ENCODE measurements around the gene DCHS1.

The DCHS1 gene

DNA sequence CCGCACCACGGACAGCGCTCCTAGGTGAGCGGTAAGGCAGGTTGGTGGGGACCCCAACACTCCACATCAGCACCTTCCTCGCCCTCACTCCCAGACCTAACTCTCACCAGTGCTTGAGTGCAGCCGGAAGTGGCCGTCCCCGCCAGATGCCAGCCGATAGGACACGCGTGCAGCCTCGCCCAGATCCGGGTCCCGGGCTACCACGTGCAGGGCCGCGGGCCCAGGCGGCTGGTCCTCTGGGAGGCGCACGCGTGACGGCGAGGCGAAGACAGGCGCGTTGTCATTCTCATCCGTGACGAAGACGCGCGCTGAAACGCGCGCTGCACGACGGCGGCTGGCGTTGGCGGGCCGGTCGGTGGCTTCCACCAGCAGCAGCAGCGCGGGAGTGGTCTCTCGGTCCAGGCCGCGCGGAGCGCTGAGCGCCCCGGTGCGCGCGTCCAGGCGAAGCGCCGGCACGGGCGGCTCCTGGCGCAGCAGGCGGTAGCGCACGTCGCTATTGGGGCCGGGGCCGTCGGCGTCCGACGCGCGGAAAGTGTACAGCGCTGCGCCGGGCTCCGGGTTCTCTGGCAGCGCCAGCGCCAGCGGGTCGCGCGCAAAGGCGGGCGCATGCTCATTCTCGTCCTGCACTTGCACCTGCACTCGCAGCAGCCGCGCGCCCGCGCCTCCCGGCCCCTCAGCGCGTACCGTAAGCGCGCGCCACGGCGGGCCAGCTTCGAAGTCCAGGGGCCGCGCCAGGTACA lies 25.5 kb downstream of the DCHS1 start:
- DNase-seq, result no peak
- peaks cover 7% of the 10 kb centered on the region for H3K36me3 ChIP-seq (ENCODE audit: control insufficient read depth, insufficient read depth, low read length)
- no peaks in the 10 kb centered on the region for H3K9me3 ChIP-seq (ENCODE audit: control insufficient read depth, low read length)
- no peaks in the 10 kb centered on the region for H3K4me1 ChIP-seq (ENCODE audit: control insufficient read depth, insufficient read depth, low read length, poor library complexity, severe bottlenecking)
- no peaks in the 10 kb centered on the region for H3K27me3 ChIP-seq (replicated peaks; ENCODE audit: control insufficient read depth, insufficient read depth, low read length, poor library complexity, severe bottlenecking)
- H3K27ac ChIP-seq (ENCODE audit: insufficient read depth, low read length, poor library complexity, severe bottlenecking), result no peak overlapping the region
- no peak overlapping the region for H3K4me3 ChIP-seq (ENCODE audit: insufficient read depth, low read depth, low read length, poor library complexity, severe bottlenecking)

DNA sequence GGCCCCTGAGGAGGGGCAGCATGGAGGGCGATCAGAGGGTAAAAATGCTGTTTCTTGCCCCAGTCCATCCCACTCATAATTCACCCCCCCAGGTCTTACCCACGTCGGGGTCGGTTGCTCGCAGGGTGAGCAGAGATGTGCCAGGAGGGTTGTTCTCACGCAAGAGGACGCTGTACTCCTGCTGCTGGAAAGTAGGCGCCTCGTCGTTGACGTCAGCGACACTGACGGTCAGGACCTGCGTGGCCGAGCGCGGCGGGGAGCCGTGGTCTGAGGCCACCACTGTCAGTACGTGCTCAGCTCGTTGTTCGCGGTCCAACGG lies 26.1 kb downstream of the DCHS1 start:
- H3K4me3 ChIP-seq (ENCODE audit: insufficient read depth, low read depth, low read length, poor library complexity, severe bottlenecking), result no peak overlapping the region
- H3K9me3 ChIP-seq (ENCODE audit: control insufficient read depth, low read length), result no peaks in the 10 kb centered on the region
- H3K27me3 ChIP-seq (replicated peaks; ENCODE audit: control insufficient read depth, insufficient read depth, low read length, poor library complexity, severe bottlenecking), result no peaks in the 10 kb centered on the region
- DNase-seq, result no peak
- H3K4me1 ChIP-seq (ENCODE audit: control insufficient read depth, insufficient read depth, low read length, poor library complexity, severe bottlenecking), result no peaks in the 10 kb centered on the region
- peaks cover 7% of the 10 kb centered on the region for H3K36me3 ChIP-seq (ENCODE audit: control insufficient read depth, insufficient read depth, low read length)
- no peak overlapping the region for H3K27ac ChIP-seq (ENCODE audit: insufficient read depth, low read length, poor library complexity, severe bottlenecking)

DNA sequence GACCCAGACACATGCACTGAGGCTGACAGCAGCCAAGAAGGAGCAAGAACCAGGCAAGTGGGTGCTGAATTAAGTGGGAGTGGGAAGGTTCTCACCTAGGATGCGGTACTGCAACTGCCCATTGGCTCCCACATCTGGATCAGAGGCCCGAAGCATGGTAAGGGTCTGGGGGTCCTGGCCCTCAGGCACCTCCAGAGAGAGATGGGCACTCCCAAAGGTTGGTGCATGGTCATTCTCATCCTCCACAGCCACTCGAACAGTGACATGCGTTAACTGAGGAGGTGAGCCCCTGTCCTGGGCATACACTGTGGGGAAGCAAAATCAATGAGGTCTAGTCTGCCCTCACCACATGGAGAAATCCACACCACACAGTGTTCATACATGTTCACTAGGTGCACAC lies 27.1 kb downstream of the DCHS1 start:
- Histone ChIP-seq H3K27ac (ENCODE audit: insufficient read depth, low read length, poor library complexity, severe bottlenecking) (no peak overlapping the region), H3K27me3 (replicated peaks; ENCODE audit: control insufficient read depth, insufficient read depth, low read length, poor library complexity, severe bottlenecking) (no peaks in the 10 kb centered on the region), H3K4me3 (ENCODE audit: insufficient read depth, low read depth, low read length, poor library complexity, severe bottlenecking) (no peak overlapping the region), H3K36me3 (ENCODE audit: control insufficient read depth, insufficient read depth, low read length) (peaks cover 7% of the 10 kb centered on the region), H3K4me1 (ENCODE audit: control insufficient read depth, insufficient read depth, low read length, poor library complexity, severe bottlenecking) (no peaks in the 10 kb centered on the region), H3K9me3 (ENCODE audit: control insufficient read depth, low read length) (no peaks in the 10 kb centered on the region)
- no peak for DNase-seq

DNA sequence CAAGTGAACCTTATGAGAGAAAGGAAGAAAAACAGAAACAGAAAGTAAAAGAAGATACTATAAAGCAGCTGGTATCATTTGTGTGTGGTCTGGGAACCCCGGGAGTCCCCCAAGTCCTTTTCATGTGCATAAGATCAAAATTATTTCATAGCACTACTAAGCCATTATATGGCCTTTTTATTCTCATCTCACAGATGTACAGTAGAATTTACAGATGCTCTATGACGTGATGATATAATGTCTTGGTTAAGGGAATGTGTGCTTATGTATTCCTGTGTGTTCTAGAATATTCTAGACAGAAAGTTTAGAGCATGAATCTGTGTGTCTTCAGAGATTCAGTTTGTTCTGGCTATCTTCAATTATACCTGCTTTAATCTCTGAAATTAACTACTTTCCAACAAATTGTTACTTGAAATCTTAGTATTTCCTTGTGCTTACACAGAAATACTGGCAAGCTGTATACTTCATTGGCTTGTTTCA lies 27.8 kb downstream of the DCHS1 start:
- H3K9me3 ChIP-seq (ENCODE audit: control insufficient read depth, low read length), result no peaks in the 10 kb centered on the region
- no peak for DNase-seq
- H3K27me3 ChIP-seq (replicated peaks; ENCODE audit: control insufficient read depth, insufficient read depth, low read length, poor library complexity, severe bottlenecking), result no peaks in the 10 kb centered on the region
- H3K4me1 ChIP-seq (ENCODE audit: control insufficient read depth, insufficient read depth, low read length, poor library complexity, severe bottlenecking), result no peaks in the 10 kb centered on the region
- H3K27ac ChIP-seq (ENCODE audit: insufficient read depth, low read length, poor library complexity, severe bottlenecking), result no peak overlapping the region
- no peak overlapping the region for H3K4me3 ChIP-seq (ENCODE audit: insufficient read depth, low read depth, low read length, poor library complexity, severe bottlenecking)
- H3K36me3 ChIP-seq (ENCODE audit: control insufficient read depth, insufficient read depth, low read length), result peaks cover 7% of the 10 kb centered on the region

DNA sequence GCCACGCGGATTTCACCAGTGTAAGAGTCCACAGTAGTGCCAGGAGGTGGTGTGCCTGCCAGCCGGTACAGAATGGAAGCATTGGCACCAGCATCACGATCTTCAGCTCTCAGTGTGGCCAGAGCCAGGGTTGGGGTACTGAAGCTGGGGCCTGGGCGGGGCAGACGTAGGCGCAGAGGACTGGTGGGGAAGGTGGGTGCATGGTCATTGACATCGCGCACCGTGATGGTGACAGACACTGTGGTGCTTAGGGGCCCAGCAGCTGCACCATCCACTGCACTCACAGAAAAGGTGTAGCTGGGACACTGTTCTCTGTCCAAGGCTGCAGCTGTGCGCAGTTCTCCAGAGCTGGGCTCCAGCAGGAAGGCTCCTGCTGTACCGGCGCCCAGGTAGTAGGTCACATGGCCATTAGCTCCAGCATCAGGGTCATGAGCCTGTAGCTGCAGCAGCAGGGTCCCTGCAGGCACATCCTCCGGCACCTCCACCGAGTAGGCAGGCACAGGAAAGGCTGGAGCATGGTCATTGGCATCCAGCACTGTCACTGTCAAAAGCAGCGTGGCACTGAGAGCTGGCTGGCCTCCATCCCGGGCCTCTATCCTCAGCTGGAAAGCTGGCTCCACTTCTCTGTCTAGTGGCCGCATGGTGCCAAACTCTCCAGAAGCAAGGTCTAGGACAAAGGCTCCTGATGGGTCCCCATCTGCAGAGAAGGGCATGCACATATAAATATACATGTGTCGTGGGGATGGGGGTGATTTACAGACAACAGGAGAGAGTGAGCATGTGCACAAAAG lies 28.4 kb downstream of the DCHS1 start:
- Histone ChIP-seq H3K27ac (ENCODE audit: insufficient read depth, low read length, poor library complexity, severe bottlenecking) (no peak overlapping the region), H3K36me3 (ENCODE audit: control insufficient read depth, insufficient read depth, low read length) (peaks cover 5% of the 10 kb centered on the region), H3K4me1 (ENCODE audit: control insufficient read depth, insufficient read depth, low read length, poor library complexity, severe bottlenecking) (no peaks in the 10 kb centered on the region), H3K4me3 (ENCODE audit: insufficient read depth, low read depth, low read length, poor library complexity, severe bottlenecking) (no peak overlapping the region), H3K9me3 (ENCODE audit: control insufficient read depth, low read length) (no peaks in the 10 kb centered on the region), H3K27me3 (replicated peaks; ENCODE audit: control insufficient read depth, insufficient read depth, low read length, poor library complexity, severe bottlenecking) (no peaks in the 10 kb centered on the region)
- no peak for DNase-seq

DNA sequence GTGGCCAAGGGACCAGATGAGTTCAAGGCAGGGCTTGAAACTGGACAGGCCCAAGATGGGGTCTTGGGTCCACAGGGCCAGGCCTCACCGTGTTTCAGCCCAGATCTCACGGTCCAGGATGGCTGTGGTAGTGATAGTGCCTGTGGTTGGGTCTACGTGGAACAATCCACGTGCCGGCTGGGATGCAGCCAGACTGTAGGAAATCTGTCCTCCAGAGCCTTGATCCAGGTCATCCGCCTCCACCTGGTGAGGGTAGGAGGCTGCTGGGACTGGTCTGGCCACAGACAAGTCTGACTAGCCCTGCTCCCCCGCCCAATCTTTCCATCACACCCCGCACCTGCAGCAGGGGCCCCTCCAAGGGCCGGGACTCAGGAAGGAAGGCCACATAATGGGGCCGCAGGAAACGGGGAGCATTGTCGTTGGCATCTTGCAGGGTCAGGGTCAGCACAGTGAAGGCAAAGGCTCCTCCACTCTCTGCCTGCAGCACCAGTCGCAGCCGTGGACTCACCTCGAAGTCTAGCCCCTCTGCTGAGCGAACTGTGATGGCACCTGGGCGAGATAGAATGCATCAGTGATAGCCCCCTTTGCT lies 29.7 kb downstream of the DCHS1 start:
- H3K27me3 ChIP-seq (replicated peaks; ENCODE audit: control insufficient read depth, insufficient read depth, low read length, poor library complexity, severe bottlenecking), result no peaks in the 10 kb centered on the region
- peaks cover 5% of the 10 kb centered on the region for H3K36me3 ChIP-seq (ENCODE audit: control insufficient read depth, insufficient read depth, low read length)
- H3K4me1 ChIP-seq (ENCODE audit: control insufficient read depth, insufficient read depth, low read length, poor library complexity, severe bottlenecking), result no peaks in the 10 kb centered on the region
- no peak overlapping the region for H3K4me3 ChIP-seq (ENCODE audit: insufficient read depth, low read depth, low read length, poor library complexity, severe bottlenecking)
- H3K27ac ChIP-seq (ENCODE audit: insufficient read depth, low read length, poor library complexity, severe bottlenecking), result no peak overlapping the region
- H3K9me3 ChIP-seq (ENCODE audit: control insufficient read depth, low read length), result no peaks in the 10 kb centered on the region
- DNase-seq, result no peak

DNA sequence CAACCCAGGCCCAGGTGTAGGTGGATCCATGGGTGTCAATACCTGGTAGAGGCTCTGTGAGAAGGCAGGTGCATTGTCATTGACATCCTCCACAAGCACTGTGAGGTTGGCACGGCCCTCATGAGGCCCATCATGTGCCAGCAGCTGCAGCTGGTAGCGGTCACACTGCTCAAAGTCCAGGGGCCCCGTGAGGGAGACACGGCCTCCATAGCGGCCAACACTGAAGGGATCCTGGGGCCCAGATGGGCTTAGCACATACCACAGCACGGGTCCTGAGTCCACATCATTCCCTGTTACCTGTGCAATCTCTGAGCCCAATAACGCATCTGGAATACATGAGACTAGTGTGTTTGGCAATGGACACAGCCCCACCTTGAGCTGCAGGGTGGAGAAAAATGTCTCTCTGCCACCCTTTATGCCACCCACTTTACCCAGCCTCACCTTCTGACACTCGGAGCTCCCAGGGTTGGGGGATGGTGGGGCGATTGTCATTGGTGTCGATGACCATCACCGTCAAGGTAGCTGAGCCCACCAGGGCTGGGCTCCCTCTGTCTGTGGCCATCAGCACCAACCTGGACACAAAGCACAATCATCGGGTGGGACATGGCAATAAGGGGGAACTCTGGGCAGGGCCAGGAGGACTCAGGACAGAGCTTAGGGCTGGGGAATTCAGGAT lies 30.3 kb downstream of the DCHS1 start:
- Histone ChIP-seq H3K9me3 (ENCODE audit: control insufficient read depth, low read length) (no peaks in the 10 kb centered on the region), H3K4me3 (ENCODE audit: insufficient read depth, low read depth, low read length, poor library complexity, severe bottlenecking) (no peak overlapping the region), H3K36me3 (ENCODE audit: control insufficient read depth, insufficient read depth, low read length) (peaks cover 5% of the 10 kb centered on the region), H3K27me3 (replicated peaks; ENCODE audit: control insufficient read depth, insufficient read depth, low read length, poor library complexity, severe bottlenecking) (no peaks in the 10 kb centered on the region), H3K27ac (ENCODE audit: insufficient read depth, low read length, poor library complexity, severe bottlenecking) (no peak overlapping the region), H3K4me1 (ENCODE audit: control insufficient read depth, insufficient read depth, low read length, poor library complexity, severe bottlenecking) (no peaks in the 10 kb centered on the region)
- DNase-seq, result no peak

DNA sequence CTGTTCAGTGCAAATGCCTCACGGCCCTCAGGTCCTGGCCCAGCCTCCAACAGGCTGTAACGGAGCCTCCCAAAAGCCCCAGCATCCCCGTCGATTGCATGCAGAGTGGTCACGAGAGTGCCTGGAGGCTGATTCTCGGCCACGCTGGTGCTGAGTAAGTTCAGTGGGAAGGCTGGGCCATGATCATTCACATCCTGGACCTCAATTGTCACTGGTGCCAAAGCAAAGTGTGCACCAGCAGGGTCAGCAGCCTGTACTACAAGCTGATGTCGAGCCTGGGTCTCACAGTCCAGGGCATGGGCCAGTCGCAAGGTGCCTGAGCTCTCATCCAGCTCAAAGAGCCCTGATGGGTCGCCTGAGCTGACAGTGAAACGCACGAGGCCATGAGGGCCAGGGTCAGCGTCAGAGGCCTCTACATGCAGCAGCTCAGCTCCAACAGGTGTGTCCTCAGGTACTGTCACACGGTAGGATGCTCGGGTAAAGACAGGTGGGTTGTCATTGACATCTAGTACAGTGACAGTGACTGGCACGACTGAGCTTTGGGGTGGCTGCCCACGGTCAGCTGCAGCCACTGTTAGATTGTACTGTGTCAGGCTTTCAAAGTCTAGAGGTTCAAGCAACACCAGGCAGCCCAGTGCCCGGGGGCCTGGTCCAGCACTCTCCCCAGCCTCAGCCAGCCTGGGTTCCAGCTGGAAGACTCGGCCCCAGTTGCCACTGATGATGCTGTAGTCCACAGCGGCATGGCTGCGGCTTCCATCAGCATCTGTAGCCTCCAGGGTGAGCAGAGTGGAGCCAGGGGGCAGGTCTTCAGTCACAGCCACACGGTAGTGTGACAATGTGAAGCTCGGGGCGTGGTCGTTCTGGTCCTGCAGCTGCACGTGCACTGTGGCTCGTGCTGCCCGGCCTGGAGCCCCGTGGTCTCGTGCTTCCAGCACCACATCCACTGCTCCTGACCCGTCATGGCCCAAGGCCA lies 31.9 kb downstream of the DCHS1 start:
- DNase-seq, result no peak
- Histone ChIP-seq H3K27me3 (replicated peaks; ENCODE audit: control insufficient read depth, insufficient read depth, low read length, poor library complexity, severe bottlenecking) (no peaks in the 10 kb centered on the region), H3K27ac (ENCODE audit: insufficient read depth, low read length, poor library complexity, severe bottlenecking) (no peak overlapping the region), H3K4me3 (ENCODE audit: insufficient read depth, low read depth, low read length, poor library complexity, severe bottlenecking) (no peak overlapping the region), H3K36me3 (ENCODE audit: control insufficient read depth, insufficient read depth, low read length) (peaks cover 5% of the 10 kb centered on the region), H3K4me1 (ENCODE audit: control insufficient read depth, insufficient read depth, low read length, poor library complexity, severe bottlenecking) (peaks cover 7% of the 10 kb centered on the region), H3K9me3 (ENCODE audit: control insufficient read depth, low read length) (no peaks in the 10 kb centered on the region)

All from effector memory CD4-positive, alpha-beta T cell (primary cell).